ENCODE results near the gene RAD1.

- TF ChIP-seq CTCF (IDR thresholded peaks at IDR 0.05) (no peak), EZH2 (IDR thresholded peaks at IDR 0.05; ENCODE audit: borderline replicate concordance, insufficient read depth, low read depth, low read length, poor library complexity, severe bottlenecking) (no peak)
Measured at GRCh38 chr5:34930870-34931269, 15.6 kb upstream of the RAD1 start.
